ENCODE measurements around the gene AXIN2. TPM values are rescaled to one million over a fixed set of nuclear protein-coding genes. Genes with fewer than 3 reads are reported as not detected.
"Not testable (repeated sequence)": the region's sequence is repeated elsewhere in the genome, so short reads cannot be mapped to it uniquely, and the experiment has no call there.

Gene AXIN2
- polyA plus RNA-seq, 1 experiment = 2.8 TPM

DNA sequence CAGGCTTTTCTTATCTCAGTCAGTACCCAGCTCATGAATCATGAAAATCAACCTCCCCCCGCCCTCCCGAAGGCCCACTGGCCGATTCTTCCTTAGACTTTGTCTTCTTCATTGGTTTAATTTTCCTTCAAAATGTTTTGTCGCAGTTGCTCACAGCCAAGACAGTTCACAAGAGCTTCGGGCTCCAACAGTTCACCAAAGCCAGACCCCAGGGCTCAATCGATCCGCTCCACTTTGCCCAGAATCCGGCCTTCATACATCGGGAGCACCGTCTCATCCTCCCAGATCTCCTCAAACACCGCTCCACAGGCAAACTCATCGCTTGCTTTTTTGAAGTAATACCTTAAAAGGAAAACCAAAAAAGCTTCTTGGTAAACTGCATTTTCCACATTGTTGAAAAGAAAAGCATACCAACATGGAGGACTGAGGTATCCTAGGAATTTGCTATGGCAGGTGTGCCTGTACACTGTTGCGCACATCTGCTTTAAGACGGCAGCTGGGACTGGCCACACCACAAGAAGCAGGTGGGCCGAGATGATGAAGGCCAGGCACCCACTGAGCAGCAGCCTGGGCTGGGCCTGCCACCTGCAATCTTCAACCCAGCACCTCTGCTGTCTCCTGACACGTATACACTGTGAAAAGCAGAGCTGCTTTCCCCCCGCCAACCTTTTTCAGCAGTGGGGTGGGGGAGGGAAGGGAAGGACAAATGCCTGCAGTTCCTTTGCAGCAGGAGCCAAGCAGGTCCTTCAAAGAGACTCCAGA lies 31.5 kb downstream of the AXIN2 start:
- no peaks in the 10 kb centered on the region for H3K27me3 ChIP-seq (ENCODE audit: control insufficient read depth, insufficient read depth, low read length)
- TF ChIP-seq, protein P1, sequence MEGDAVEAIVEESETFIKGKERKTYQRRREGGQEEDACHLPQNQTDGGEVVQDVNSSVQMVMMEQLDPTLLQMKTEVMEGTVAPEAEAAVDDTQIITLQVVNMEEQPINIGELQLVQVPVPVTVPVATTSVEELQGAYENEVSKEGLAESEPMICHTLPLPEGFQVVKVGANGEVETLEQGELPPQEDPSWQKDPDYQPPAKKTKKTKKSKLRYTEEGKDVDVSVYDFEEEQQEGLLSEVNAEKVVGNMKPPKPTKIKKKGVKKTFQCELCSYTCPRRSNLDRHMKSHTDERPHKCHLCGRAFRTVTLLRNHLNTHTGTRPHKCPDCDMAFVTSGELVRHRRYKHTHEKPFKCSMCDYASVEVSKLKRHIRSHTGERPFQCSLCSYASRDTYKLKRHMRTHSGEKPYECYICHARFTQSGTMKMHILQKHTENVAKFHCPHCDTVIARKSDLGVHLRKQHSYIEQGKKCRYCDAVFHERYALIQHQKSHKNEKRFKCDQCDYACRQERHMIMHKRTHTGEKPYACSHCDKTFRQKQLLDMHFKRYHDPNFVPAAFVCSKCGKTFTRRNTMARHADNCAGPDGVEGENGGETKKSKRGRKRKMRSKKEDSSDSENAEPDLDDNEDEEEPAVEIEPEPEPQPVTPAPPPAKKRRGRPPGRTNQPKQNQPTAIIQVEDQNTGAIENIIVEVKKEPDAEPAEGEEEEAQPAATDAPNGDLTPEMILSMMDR (IDR thresholded peaks at IDR 0.05; ENCODE audit: low read depth, low read length) = no peak
- H3K4me3 ChIP-seq (ENCODE audit: low read depth, low read length) = no peak overlapping the region
- no peak overlapping the region for H3K27ac ChIP-seq (ENCODE audit: low read depth, low read length)
- ChIA-PET POLR2A (no interaction called here), CTCF (interaction anchor here (0.7 to 1.0 kb wide), 2 partner anchors 191 to 459 kb away, joined by 3 read pairs; no protein-coding TSS in a partner anchor)
- DNase-seq (ENCODE audit: low read depth, low spot score) = no peak
- H3K9me3 ChIP-seq (ENCODE audit: control insufficient read depth, insufficient read depth, low read length) = no peaks in the 10 kb centered on the region; the same call in 1 of the 2 replicates

DNA sequence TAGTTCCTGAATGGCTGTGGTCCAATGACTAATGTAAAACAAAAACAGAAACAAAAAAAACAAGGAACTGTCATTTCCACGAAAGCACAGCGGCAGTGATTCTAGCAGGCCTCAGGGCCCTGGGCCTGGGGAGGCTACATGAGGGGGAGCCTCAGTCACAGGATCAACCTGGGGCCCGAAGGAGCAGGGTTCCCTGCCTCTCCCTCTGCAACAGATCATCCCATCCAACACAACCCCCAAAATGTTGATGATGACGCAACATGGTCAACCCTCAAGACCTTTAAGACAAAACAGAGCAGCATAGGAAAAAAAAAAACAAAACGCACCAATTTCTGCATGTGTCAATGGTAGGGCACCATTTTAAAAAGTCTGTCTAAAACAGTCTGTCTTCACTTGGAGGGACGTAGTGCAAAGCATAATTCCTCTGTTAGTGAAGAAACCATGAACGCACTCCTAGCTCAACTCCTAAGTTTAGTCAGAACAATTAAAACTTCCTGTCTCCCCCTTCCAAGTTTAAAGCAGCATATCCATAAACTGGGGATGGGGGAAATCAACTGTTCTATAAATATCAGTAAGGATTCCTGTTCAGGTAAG lies 32.3 kb downstream of the AXIN2 start:
- no peak overlapping the region for H3K27ac ChIP-seq (ENCODE audit: low read depth, low read length)
- CTCF ChIA-PET = interaction anchor here (0.7 kb wide), 1 partner anchor 192 kb away, joined by 3 read pairs; no protein-coding TSS in a partner anchor
- H3K27me3 ChIP-seq (ENCODE audit: control insufficient read depth, insufficient read depth, low read length) = no peaks in the 10 kb centered on the region
- H3K4me3 ChIP-seq (ENCODE audit: low read depth, low read length) = no peak overlapping the region
- H3K9me3 ChIP-seq (ENCODE audit: control insufficient read depth, insufficient read depth, low read length) = no peaks in the 10 kb centered on the region; the same call in 1 of the 2 replicates
- POLR2A ChIA-PET = no interaction called here
- TF ChIP-seq, protein P1 (IDR thresholded peaks at IDR 0.05; ENCODE audit: low read depth, low read length) = no peak
- DNase-seq (ENCODE audit: low read depth, low spot score) = no peak

DNA sequence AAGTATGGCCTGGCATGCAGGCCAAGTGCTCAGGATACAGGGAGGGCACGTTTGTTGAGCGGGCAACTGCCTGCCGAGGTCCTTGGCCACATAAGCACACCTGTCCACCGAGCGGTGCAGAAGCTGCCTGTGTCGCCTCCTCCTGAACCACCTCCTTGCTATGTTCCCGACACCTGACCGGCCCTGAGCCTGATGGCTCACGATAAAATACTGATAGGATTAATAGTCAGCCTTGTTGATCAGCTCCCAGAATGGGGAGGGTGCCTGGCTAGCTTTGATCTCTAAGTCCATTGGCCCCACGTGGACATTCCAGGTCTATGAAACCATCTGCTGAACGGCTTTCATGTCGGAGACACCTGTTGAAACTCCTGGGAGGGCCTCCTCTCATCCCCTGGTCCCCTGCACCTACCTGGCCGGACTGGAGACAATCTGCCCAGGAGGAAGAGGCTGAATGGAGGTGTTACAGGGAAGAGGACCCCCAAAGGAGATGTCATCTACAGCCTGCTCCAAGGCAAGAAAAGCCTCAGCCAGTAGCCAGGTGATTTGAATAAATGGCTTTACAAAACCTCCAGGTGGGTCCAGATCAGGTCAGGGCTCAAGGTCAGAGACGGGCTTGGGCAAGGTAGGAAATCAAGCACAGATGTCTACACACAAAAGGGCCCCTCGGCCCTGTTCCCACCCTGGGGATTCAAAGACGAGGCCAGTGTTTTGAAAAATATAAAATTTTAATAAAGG lies 33.4 kb downstream of the AXIN2 start:
- DNase-seq (ENCODE audit: low read depth, low spot score) = no peak
- no peak overlapping the region for H3K4me3 ChIP-seq (ENCODE audit: low read depth, low read length)
- TF ChIP-seq, protein P1 (IDR thresholded peaks at IDR 0.05; ENCODE audit: low read depth, low read length) = no peak
- POLR2A ChIA-PET = no interaction called here
- H3K27ac ChIP-seq (ENCODE audit: low read depth, low read length) = no peak overlapping the region
- no peaks in the 10 kb centered on the region for H3K27me3 ChIP-seq (ENCODE audit: control insufficient read depth, insufficient read depth, low read length)
- H3K9me3 ChIP-seq (ENCODE audit: control insufficient read depth, insufficient read depth, low read length) = no peaks in the 10 kb centered on the region; the same call in 1 of the 2 replicates
- CTCF ChIA-PET = no interaction called here

DNA sequence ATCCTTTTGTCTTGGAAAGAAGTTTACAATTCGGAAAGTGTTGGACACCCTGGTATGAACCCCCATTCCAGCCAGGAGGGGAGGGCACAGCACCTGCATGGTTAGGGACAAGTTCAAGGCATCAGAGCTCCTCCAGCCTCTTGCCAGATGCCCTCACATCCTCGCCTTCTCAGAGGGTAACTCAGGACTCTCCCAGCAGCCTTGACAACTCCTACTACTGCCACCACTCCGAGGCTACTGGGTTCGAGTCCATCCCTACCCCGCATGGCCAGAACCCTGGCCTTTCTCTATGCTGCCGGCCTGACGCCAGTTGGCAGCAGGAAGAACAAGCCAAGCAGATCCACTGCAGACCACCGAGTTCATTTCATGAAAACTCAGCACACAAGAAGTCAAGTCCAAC lies 34.1 kb downstream of the AXIN2 start:
- no peaks in the 10 kb centered on the region; the same call in 1 of the 2 replicates for H3K9me3 ChIP-seq (ENCODE audit: control insufficient read depth, insufficient read depth, low read length)
- no peak overlapping the region for H3K4me3 ChIP-seq (ENCODE audit: low read depth, low read length)
- no peaks in the 10 kb centered on the region for H3K27me3 ChIP-seq (ENCODE audit: control insufficient read depth, insufficient read depth, low read length)
- DNase-seq (ENCODE audit: low read depth, low spot score) = no peak
- no peak overlapping the region for H3K27ac ChIP-seq (ENCODE audit: low read depth, low read length)
- TF ChIP-seq, protein P1 (IDR thresholded peaks at IDR 0.05; ENCODE audit: low read depth, low read length) = no peak
- CTCF ChIA-PET = no interaction called here
- POLR2A ChIA-PET = no interaction called here

DNA sequence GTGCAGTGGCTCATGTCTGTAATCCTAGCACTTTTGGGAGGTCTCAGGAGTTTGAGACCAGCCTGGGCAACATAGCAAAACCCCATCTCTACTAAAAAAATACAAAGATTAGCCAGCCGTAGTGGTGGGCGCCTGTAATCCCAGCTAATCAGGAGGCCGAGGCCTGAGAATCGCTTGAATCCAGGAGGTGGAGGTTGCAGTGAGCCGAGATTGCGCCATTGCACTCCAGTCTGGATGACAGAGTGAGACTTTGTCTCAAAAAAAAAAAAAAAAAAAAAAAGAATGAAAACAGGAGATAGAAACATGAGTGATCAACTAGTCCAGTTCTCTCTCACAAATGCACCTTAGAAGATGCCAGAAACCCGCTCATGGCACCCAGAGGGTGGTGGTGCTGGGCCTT lies 34.6 kb downstream of the AXIN2 start:
- H3K4me3 ChIP-seq (ENCODE audit: low read depth, low read length); H3K9me3 ChIP-seq (ENCODE audit: control insufficient read depth, insufficient read depth, low read length); POLR2A ChIA-PET; DNase-seq (ENCODE audit: low read depth, low spot score); H3K27me3 ChIP-seq (ENCODE audit: control insufficient read depth, insufficient read depth, low read length); CTCF ChIA-PET; H3K27ac ChIP-seq (ENCODE audit: low read depth, low read length): not testable (repeated sequence)
